PFSK-1 (cell line): ENCODE data around the gene DDX23.

Experiments used
- POLR2AphosphoS5 ChIP-seq: IDR thresholded peaks from 2 replicates; pipeline ENCODE4 v1.6.1; 2012; ENCODE audit warnings: low read depth, mild to moderate bottlenecking, control low read depth, low read length, moderate library complexity
- REST ChIP-seq, 2 experiments: IDR thresholded peaks; 2 replicates each; pipeline versions ENCODE4 v1.6.1 to v1.8.0; 2011 to 2012; ENCODE audit warnings: low read depth in 2 of 2, low read length in 2 of 2, control low read depth in 1 of 2, inconsistent platforms in 1 of 2, mild to moderate bottlenecking in 1 of 2, moderate library complexity in 1 of 2; ENCODE audit not compliant: insufficient read depth in 1 of 2
- SIN3A ChIP-seq: IDR thresholded peaks from 2 replicates; pipeline ENCODE4 v1.6.1; 2012; ENCODE audit warnings: mild to moderate bottlenecking, low read length, moderate library complexity, borderline replicate concordance; ENCODE audit not compliant: insufficient read depth
- TAF1 ChIP-seq: IDR thresholded peaks from 2 replicates; pipeline ENCODE4 v1.6.1; 2012; ENCODE audit warnings: low read length, control low read depth, borderline replicate concordance; ENCODE audit not compliant: insufficient read depth

DNA sequence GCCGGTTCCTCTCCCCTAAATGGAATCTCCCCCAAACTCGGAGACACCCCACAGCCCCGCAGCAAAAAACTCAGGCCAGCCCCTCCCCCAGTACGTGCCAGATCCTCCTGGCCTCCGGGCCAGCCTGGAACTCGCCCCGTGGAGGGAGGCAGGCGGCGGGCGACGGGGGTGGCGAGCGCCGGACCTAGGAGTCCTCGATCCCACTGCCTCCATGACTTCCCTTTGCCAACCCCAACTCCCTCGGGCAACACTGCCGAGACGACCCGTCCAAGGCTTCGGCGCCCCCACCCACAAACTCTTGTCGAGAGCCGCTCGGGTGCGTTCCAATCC is 63.5 kb downstream of the DDX23 start:
- no peak for TF ChIP-seq TAF1
- TF ChIP-seq POLR2AphosphoS5: no peak
- TF ChIP-seq SIN3A: no peak
- no peak for TF ChIP-seq REST (IDR thresholded peaks at IDR 0.05; ENCODE audit: insufficient read depth in 1 of 2, low read depth in 2 of 2, low read length in 2 of 2)
